Activated CD8-positive, alpha-beta memory T cell treated with anti-CD3 and anti-CD28 coated beads for 36 hours (primary cell): ENCODE data around the gene PTCD2. TPM values are rescaled to one million over a fixed set of nuclear protein-coding genes. Genes with fewer than 3 reads are reported as not detected.

Experiments used
- CTCF ChIA-PET: fragments of 350-600 bp; sonication (Branson Sonifier 250); formaldehyde crosslinking; loops from one replicate; lab custom pipeline; 2021; ENCODE audit warnings: antibody characterized with exemption; lab: Charles Lee
- POLR2A ChIA-PET: fragments of 350-600 bp; sonication (Branson Sonifier 250); formaldehyde crosslinking; loops from one replicate; lab custom pipeline; 2021; ENCODE audit warnings: antibody characterized with exemption; lab: Charles Lee
- total RNA-seq, 2 experiments: library from RNA; stranded (reverse); gene quantifications; one replicate each; pipeline ENCODE4 v1.2.3, GENCODE V29; 2021

The PTCD2 gene
- total RNA-seq, 2 experiments from 2014 or later, result 13.8 to 16.1 TPM

DNA sequence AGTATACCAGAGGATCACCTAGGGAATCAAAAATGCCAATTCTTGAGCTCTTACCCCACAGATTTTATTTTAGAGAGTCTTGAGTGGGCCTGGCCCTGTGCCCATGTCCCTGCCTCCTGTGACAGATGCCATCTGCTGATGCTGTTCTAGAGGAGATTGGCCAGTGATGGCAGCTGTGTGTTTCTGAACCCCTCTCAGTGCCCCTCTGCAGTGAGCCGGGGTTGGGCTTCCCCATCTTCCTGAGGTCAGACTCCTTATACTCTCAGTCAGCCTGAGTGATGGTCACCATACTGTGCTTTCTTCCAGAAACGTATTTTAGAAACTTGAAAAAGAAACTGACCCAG is 6.1 kb downstream of the PTCD2 start:
- ChIA-PET CTCF (no interaction called here), POLR2A (no interaction called here)

GRCh38 chr5:72328172-72328571 is 8.0 kb downstream of the PTCD2 start:
- ChIA-PET POLR2A (no interaction called here), CTCF (no interaction called here)

- ChIA-PET CTCF (no interaction called here), POLR2A (no interaction called here)
Observed at GRCh38 chr5:72330712-72331111, 10.5 kb downstream of the PTCD2 start.

- ChIA-PET POLR2A (no interaction called here), CTCF (no interaction called here)
Observed at GRCh38 chr5:72337159-72337558, 17.0 kb downstream of the PTCD2 start.

- ChIA-PET POLR2A (no interaction called here), CTCF (no interaction called here)
Observed at GRCh38 chr5:72338689-72339209, 18.6 kb downstream of the PTCD2 start.

DNA sequence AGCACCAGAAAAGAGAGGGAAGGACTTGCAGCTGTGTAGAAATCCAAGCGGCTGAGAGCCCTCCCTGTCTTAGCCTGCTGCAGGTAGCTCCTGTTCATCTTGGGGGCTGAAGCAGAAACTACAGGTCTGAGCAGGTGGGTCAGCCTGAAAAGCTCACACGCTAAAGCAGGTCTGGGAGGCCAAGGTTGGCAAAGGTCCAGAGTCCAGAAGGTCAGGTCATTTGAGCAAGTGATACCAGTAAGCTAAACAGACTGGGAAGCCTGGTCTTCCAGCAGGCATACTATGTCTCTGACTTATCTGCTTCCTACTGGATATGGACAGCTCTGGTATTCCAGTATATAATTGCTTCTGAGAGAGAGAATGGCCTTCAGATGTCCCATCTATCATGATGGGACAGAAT is 26.2 kb downstream of the PTCD2 start:
- ChIA-PET CTCF (no interaction called here), POLR2A (no interaction called here)

GRCh38 chr5:72347801-72348308 is 27.7 kb downstream of the PTCD2 start:
- CTCF ChIA-PET, result interaction anchor here (0.8 kb wide), 1 partner anchor 31 kb away, joined by 3 read pairs; no protein-coding TSS in a partner anchor
- POLR2A ChIA-PET, result interaction anchor here (0.6 kb wide), 1 partner anchor 118 kb away, joined by 3 read pairs; no protein-coding TSS in a partner anchor

GRCh38 chr5:72351376-72351775 is 31.2 kb downstream of the PTCD2 start:
- ChIA-PET CTCF (no interaction called here), POLR2A (no interaction called here)

GRCh38 chr5:72352616-72353015 is 32.4 kb downstream of the PTCD2 start:
- POLR2A ChIA-PET, result no interaction called here
- CTCF ChIA-PET, result no interaction called here

GRCh38 chr5:72353046-72353445 is 32.9 kb downstream of the PTCD2 start:
- POLR2A ChIA-PET, result no interaction called here
- CTCF ChIA-PET, result no interaction called here

GRCh38 chr5:72355706-72356299 is 35.6 kb downstream of the PTCD2 start:
- ChIA-PET CTCF (no interaction called here), POLR2A (no interaction called here)

- CTCF ChIA-PET, result no interaction called here
Observed at GRCh38 chr5:72356361-72356760, 36.2 kb downstream of the PTCD2 start.

DNA sequence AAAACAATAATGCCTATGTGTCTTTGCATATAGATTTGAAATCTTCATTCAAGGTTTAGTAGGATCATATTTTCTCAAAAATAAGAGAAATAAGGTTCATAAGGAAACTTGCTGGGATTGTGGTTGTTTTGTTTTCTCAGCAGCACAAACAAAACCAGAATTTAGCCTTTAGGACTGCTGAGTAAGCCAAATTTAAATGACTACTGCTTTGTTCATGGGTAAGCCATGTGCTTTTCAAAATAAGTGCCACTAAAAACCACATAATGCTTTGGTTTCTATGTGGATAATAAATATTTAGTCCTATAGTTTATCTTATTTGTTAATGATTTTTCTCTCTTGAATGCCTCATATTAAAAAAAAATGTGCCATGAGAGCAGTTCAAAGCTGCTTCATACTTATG is 38.8 kb downstream of the PTCD2 start:
- CTCF ChIA-PET, result no interaction called here
- POLR2A ChIA-PET, result no interaction called here

More at GRCh38 chr5:72356361-72356760, 36.2 kb downstream of the PTCD2 start:
- POLR2A ChIA-PET, result no interaction called here

DNA sequence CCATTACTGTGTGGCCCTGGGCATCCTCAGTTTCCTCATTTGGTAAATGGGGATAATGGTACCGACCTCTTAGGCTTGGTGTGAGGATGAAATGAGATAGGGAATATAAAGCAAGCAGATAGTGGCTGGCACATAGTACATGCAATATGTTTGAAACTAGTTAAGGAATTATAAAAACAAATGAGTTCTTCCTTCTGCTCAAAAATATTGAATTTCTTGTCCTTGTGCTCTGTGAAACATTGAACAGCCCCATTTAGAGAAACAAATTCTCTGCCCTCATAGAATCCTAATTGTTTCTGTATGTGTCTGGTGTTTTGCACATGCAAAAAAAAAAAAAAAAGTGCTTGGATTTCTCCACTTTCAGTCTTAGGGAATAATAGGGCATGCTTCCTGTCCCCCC is 39.7 kb downstream of the PTCD2 start:
- CTCF ChIA-PET, result no interaction called here
- POLR2A ChIA-PET, result no interaction called here

- ChIA-PET CTCF (no interaction called here), POLR2A (no interaction called here)
Observed at GRCh38 chr5:72363166-72363802, 43.1 kb downstream of the PTCD2 start.

DNA sequence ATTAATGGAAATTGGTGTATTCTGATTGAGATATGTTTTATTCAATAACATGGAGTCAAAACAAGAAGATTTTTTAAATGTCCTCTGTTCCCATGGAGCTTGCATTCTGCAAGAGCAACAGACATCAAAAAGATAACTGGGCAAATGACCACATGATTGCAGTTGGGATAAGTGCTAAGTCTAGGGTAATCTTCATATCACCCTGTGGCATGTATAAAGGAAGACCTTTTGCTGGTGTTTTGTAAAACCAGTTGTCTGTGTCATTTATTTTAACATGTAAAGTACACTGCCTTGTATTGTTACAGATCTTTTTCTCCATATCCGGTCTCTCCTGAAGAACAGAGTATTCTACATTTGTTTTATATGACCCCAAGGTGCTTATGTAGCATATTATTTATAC is 44.0 kb downstream of the PTCD2 start:
- CTCF ChIA-PET, result no interaction called here
- POLR2A ChIA-PET, result no interaction called here

DNA sequence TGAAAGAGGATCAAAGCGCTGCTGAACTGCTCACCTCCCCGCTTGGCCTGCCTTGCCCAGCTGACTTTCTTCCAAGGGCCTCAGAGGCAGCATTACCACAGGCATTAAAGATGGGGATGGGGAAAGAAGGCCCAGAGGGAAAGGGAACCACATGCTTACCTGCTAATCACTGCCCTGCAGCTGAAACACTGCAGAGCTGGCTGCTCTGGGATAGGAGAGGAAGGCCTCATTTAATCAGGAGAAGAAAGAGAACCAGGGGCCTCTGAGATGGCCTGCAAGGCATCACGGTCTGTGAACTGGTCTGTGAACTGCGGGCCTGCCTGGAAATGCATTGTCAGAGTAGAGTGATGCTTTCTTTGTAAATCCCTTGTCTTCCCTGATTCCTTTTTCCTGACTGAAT is 44.8 kb downstream of the PTCD2 start:
- ChIA-PET POLR2A (no interaction called here), CTCF (no interaction called here)

DNA sequence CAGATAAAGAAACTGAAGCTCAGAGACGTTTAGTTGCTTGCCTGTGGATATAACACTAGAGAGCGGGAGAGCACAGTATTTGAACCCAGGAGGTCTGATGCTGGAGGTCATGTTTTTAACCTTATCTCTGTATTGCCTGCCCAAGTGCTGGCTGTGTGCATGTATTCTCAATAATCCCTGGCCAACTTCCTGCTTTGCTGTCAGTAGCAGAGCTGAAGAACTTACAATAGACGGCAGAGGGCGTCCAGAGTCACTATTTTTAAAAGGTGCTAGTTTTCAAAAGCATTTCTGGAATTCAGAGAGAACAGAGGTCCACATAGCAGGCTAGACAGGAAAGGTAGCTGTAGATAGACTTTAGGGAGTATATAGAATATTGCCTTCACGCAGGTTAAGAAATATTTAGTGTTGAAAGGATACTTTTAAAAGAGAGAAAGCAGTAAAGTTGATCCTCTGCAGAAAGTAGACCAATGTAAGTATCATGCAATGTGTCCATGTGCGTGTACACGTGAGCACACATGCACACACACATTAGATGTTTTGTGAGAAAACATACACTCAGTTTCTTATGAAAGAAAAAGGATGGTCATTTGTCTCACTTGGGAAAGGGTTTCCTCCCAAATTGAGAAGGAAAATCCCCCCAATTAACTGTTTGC is 46.3 kb downstream of the PTCD2 start:
- CTCF ChIA-PET, result no interaction called here
- POLR2A ChIA-PET, result no interaction called here

DNA sequence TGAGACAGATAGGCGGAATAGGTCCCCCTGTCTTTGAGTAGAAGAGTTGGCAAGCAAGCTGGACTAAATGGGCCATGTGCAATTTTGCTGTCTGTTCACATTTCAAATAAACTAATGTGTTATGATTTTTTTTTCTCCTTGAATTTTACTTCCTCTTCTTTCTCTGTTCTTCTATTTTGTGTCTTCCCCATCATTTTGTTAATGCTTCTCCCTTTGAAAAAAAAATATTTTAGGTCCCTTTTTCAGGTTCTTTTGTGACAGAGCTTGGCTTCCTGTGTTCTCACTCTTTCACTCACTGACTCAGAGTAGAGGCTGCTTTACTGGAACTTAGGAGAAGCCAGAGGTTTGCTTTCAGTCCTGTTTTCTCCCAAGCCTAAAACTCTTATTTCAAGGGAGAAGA is 48.1 kb downstream of the PTCD2 start:
- ChIA-PET POLR2A (interaction anchor here (0.6 kb wide), 1 partner anchor 73 kb away, joined by 4 read pairs; no protein-coding TSS in a partner anchor), CTCF (no interaction called here)

- ChIA-PET POLR2A (no interaction called here), CTCF (interaction anchor here (0.8 kb wide), 1 partner anchor 155 kb away, joined by 3 read pairs; no protein-coding TSS in a partner anchor)
Observed at GRCh38 chr5:72369301-72369700, 49.1 kb downstream of the PTCD2 start.
